Upper lobe of left lung (tissue), 4 donors: Measurements from ENCODE around the gene CEP97.
"Not testable (repeated sequence)": the region's sequence is repeated elsewhere in the genome, so short reads cannot be mapped to it uniquely, and the experiment has no call there.

Source experiments
- POLR2AphosphoS5 ChIP-seq, 2 donors: sonication (generic); formaldehyde crosslinking; IDR thresholded peaks; one replicate each; pipeline ENCODE4 v1.5.1; 2017; ENCODE audit warnings: antibody characterized with exemption in 2 of 2
- TF ChIP-seq, protein P1 (sequence below), 6 experiments: fragments of 450-650 bp in 4 of 6; fragments of 200-600 bp in 2 of 6; sonication (generic) in 2 of 6; IDR thresholded peaks; one replicate each; pipeline ENCODE4 v1.5.1; 2016 to 2019; ENCODE audit warnings: antibody characterized with exemption in 6 of 6

DNA sequence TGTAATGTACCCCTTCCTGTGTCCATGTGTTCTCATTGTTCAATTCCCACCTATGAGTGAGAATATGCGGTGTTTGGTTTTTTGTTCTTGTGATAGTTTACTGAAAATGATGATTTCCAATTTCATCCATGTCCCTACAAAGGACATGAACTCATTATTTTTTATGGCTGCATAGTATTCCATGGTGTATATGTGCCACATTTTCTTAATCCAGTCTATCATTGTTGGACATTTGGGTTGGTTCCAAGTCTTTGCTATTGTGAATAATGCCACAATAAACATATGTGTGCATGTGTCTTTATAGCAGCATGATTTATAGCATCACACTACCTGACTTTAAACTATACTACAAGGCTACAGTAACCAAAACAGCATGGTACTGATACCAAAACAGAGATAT is 21.5 kb downstream of the CEP97 start:
- not testable (repeated sequence) for TF ChIP-seq POLR2AphosphoS5 (IDR thresholded peaks at IDR 0.05)
- TF ChIP-seq, protein P1, sequence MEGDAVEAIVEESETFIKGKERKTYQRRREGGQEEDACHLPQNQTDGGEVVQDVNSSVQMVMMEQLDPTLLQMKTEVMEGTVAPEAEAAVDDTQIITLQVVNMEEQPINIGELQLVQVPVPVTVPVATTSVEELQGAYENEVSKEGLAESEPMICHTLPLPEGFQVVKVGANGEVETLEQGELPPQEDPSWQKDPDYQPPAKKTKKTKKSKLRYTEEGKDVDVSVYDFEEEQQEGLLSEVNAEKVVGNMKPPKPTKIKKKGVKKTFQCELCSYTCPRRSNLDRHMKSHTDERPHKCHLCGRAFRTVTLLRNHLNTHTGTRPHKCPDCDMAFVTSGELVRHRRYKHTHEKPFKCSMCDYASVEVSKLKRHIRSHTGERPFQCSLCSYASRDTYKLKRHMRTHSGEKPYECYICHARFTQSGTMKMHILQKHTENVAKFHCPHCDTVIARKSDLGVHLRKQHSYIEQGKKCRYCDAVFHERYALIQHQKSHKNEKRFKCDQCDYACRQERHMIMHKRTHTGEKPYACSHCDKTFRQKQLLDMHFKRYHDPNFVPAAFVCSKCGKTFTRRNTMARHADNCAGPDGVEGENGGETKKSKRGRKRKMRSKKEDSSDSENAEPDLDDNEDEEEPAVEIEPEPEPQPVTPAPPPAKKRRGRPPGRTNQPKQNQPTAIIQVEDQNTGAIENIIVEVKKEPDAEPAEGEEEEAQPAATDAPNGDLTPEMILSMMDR (IDR thresholded peaks at IDR 0.05), result not testable (repeated sequence)
